Transverse colon (tissue), 4 donors: ENCODE measurements around the gene GNAT1.

ENCODE experiments used
- CTCF ChIP-seq, 5 experiments: fragments of 200-600 bp in 3 of 5; fragments of 450-650 bp in 2 of 5; sonication (generic) in 3 of 5; IDR thresholded peaks; 1 replicate in 2 of 5; 2 replicates in 3 of 5; pipeline ENCODE4 v1.5.1; 2016 to 2017; ENCODE audit warnings: antibody characterized with exemption in 5 of 5, inconsistent platforms in 3 of 5, mild to moderate bottlenecking in 2 of 5, moderate library complexity in 1 of 5
- EP300 ChIP-seq: sonication (generic); formaldehyde crosslinking; IDR thresholded peaks from one replicate; pipeline ENCODE4 v1.6.1; 2017; ENCODE audit warnings: antibody characterized with exemption, low read depth
- POLR2A ChIP-seq: fragments of 450-650 bp; IDR thresholded peaks from one replicate; pipeline ENCODE4 v1.6.1; 2016; ENCODE audit warnings: antibody characterized with exemption, mild to moderate bottlenecking, moderate library complexity
- POLR2AphosphoS5 ChIP-seq, 3 donors: sonication (generic); formaldehyde crosslinking; IDR thresholded peaks; one replicate each; pipeline ENCODE4 v1.6.1; 2016; ENCODE audit warnings: antibody characterized with exemption in 3 of 3

- TF ChIP-seq CTCF (IDR thresholded peaks at IDR 0.05) (no peak), EP300 (no peak), POLR2A (no peak), POLR2AphosphoS5 (IDR thresholded peaks at IDR 0.05) (no peak)
Observed at GRCh38 chr3:50232303-50232702, 40.9 kb downstream of the GNAT1 start.
